Cardiac fibroblast (primary cell): ENCODE results near the gene SLIT3.

ENCODE experiments used
- DNase-seq, 2 donors: peaks; one replicate each; pipeline versions ENCODE4 v3.0.0 to v3.0.0-alpha.2; 2010; ENCODE audit warnings: low read depth in 2 of 2
- H3K4me3 ChIP-seq, 2 donors: replicated peaks in 1 of 2; 1 replicate in 1 of 2; 2 replicates in 1 of 2; pipeline ENCODE4 v1.5.1; 2011; ENCODE audit warnings: low read depth in 2 of 2, low read length in 2 of 2, mild to moderate bottlenecking in 2 of 2, moderate library complexity in 1 of 2
- CTCF ChIP-seq: IDR thresholded peaks from one replicate; pipeline ENCODE4 v1.5.1; 2011; ENCODE audit warnings: low read depth, mild to moderate bottlenecking, low read length, inconsistent platforms

SLIT3 gene

DNA sequence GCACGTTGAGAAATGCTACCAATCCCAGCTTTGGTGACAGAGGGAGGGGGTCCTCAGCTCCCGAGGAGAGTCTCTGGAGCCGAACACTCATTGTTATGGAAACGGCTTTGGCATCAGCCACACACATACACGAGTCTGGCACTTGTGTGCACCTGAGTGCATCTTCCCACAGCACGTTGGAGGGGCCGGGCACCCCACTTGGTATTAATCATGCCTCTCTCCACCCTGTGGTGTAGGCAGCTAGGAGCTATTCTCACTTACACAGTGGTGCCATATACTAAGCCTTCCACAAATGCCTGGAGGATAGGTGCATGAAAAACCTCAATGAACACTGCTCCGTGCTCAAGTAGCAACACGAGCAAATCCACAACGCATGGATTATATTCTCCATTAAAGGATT, 587.9 kb downstream of the SLIT3 start:
- no peak for TF ChIP-seq CTCF
- DNase-seq, result no peak
- H3K4me3 ChIP-seq, result no peak overlapping the region

GRCh38 chr5:168712280-168712924, 588.5 kb downstream of the SLIT3 start:
- no peak overlapping the region for H3K4me3 ChIP-seq
- DNase-seq, result peak; percentile 95 to 99

GRCh38 chr5:168710706-168711105, 590.2 kb downstream of the SLIT3 start:
- no peak for TF ChIP-seq CTCF
- H3K4me3 ChIP-seq, result no peak overlapping the region
- DNase-seq, result no peak

More at GRCh38 chr5:168712280-168712924, 588.5 kb downstream of the SLIT3 start:
- TF ChIP-seq CTCF, result no peak

- no peak for DNase-seq
- no peak for TF ChIP-seq CTCF
- no peak overlapping the region for H3K4me3 ChIP-seq
Measured at GRCh38 chr5:168707716-168708695, 592.9 kb downstream of the SLIT3 start.

DNA sequence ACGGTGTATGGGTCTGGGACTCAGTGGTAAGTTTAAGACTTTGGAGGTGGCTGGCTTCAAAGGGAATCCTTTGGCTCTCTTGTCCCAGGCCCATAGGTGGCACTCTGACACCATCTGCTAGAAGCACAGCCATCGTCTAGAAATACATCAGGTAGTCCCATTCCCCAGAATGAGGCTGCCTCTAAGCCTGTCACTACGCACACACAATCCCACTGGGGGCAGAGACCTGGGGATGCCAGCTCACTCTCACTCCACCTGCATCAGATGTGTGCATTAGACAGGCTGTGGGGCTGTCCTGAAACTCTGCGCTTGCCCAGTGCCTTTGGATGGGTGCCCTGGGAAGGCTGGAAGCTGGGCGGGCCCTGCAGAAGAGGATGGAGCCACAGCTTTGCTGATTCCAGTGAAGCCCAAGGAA, 594.3 kb downstream of the SLIT3 start:
- no peak overlapping the region for H3K4me3 ChIP-seq
- peak; percentile 85 for TF ChIP-seq CTCF
- peak; percentile 51 to 64 for DNase-seq

GRCh38 chr5:168705321-168705720, 595.6 kb downstream of the SLIT3 start:
- DNase-seq, result no peak
- no peak overlapping the region for H3K4me3 ChIP-seq
- TF ChIP-seq CTCF, result no peak
